SK-N-MC (cell line): ENCODE measurements around the gene CPLX3.
A peak's percentile ranks its signal among the peaks of the same experiment; 100 is the strongest.

Experiments used
- EZH2 ChIP-seq: fragments of 200-600 bp; sonication (generic); IDR thresholded peaks from one replicate; pipeline ENCODE4 v1.6.1; 2017; ENCODE audit warnings: antibody characterized with exemption
- FOXP2 ChIP-seq: optimal IDR thresholded peaks from 2 replicates; pipeline ENCODE3; 2011; ENCODE audit warnings: mild to moderate bottlenecking, moderate library complexity; ENCODE audit not compliant: insufficient read depth; ENCODE audit errors: extremely low read length, control extremely low read depth
- POLR2AphosphoS5 ChIP-seq: IDR thresholded peaks from 2 replicates; pipeline ENCODE4 v1.6.1; 2012; ENCODE audit warnings: mild to moderate bottlenecking, low read depth, low read length, borderline replicate concordance

DNA sequence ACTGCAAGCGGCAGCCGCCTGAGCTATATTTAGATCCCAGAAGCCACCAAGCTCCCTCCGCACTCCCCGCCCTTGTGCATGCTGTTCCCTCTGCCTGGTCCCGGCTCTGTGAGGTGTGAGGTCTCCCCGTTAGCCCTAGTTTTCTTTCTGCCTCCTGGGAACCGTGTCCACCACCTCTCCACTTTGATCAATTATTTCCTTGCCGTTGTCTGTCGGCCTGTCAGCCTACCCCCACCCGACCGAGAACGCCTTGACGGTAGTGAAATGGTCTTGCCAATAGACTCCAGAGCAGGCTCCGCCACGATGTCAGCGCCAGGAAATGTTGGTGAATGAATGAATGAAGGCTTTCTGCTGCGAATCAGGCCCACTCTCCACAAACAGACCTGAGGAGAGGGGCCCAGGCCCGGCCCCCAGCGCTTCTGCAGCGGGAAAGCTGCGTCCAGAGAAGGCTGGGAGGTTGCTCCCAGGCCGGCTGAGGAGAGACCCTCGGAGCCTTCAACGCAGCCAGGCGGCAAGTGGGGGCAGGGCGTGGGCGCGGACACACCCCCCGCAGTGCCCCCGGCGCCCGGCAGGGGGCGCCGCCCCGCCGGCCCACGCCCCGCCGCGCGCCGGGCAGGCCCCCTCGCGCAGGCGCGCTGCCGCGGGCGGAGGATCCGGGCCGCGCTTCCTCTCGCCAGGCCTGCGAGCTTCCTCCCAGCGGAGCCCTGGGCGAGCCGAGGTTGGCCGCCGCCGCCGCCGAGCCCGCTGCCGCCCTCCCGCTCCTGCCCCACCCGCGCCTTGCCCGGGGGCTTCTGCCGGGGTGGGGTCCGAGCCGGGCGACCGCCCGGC, 44.8 kb upstream of the CPLX3 start, which contains the start of gene CSK:
- no peak for TF ChIP-seq EZH2
- TF ChIP-seq POLR2AphosphoS5 = peak; percentile 6; the same call in 1 of the 2 replicates
- TF ChIP-seq FOXP2 = no peak
